ENCODE results near the gene ZNF786. TPM values are rescaled to one million over a fixed set of nuclear protein-coding genes. Genes with fewer than 3 reads are reported as not detected.
"Not testable (repeated sequence)": the region's sequence is repeated elsewhere in the genome, so short reads cannot be mapped to it uniquely, and the experiment has no call there.

The ZNF786 gene
- total RNA-seq, 2 donors from 2014 or later = 9.3 to 12.8 TPM

DNA sequence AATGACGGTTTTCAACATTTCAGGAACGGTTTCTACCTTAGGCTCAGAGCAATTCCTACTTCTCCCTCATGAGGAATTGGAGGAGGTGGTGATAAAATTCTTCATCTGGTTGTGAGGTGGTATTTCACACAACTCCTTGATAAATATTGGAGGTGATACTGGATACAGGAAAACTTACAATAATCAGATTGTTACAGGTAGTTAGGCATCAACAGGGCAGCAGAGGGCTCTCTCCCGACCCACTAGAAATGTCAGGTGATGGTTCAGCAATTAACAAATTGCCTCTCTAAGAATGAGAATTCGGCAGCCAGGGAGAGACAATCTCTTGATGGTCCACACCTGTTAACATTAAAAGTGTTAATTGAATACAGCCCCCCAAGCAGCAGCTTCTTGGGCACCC is 22.6 kb downstream of the ZNF786 start:
- no peak overlapping the region for H3K4me3 ChIP-seq
- no peaks in the 10 kb centered on the region for H3K4me1 ChIP-seq (replicated peaks)
- no peaks in the 10 kb centered on the region for H3K27me3 ChIP-seq (replicated peaks; ENCODE audit: insufficient read depth)
- no peak overlapping the region for H3K27ac ChIP-seq
- TF ChIP-seq POLR2A (IDR thresholded peaks at IDR 0.05) = no peak
- no peak for DNase-seq (ENCODE audit: low spot score)
- intact Hi-C loops (cut with DNase I) = loop anchor here (5.0 kb wide), 2 partner anchors 41 to 61 kb away; partner anchors contain the start of gene PDIA4
- no peaks in the 10 kb centered on the region for H3K36me3 ChIP-seq
- 60% methylated on average over 4 of the region's 4 CpGs for WGBS
- H3K9me3 ChIP-seq = no peaks in the 10 kb centered on the region

DNA sequence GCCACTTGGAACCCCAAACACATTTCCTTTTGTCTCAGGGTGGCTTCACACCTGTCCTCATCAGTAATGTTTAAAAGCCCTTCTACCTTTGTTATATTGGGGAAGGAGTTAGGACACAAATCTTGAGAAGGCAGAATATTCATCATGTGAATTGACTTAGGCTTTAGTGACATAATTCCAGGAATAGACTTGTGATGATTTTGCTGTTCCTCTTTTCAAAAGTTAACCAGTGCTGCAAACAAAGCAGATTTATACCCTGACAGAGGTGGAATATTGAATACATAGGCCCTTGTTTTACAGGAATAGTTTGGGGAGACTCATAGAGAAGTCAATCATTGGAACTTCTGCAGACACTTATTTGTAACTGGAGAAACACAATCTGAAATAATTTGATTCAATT is 27.0 kb downstream of the ZNF786 start:
- intact Hi-C loops (cut with DNase I) = no loop called here
- no peaks in the 10 kb centered on the region for H3K27me3 ChIP-seq (replicated peaks; ENCODE audit: insufficient read depth)
- no peaks in the 10 kb centered on the region for H3K36me3 ChIP-seq
- H3K9me3 ChIP-seq = no peaks in the 10 kb centered on the region
- TF ChIP-seq POLR2A (IDR thresholded peaks at IDR 0.05) (no peak), POLR2AphosphoS5 (IDR thresholded peaks at IDR 0.05) (no peak)
- TF ChIP-seq, protein P1, sequence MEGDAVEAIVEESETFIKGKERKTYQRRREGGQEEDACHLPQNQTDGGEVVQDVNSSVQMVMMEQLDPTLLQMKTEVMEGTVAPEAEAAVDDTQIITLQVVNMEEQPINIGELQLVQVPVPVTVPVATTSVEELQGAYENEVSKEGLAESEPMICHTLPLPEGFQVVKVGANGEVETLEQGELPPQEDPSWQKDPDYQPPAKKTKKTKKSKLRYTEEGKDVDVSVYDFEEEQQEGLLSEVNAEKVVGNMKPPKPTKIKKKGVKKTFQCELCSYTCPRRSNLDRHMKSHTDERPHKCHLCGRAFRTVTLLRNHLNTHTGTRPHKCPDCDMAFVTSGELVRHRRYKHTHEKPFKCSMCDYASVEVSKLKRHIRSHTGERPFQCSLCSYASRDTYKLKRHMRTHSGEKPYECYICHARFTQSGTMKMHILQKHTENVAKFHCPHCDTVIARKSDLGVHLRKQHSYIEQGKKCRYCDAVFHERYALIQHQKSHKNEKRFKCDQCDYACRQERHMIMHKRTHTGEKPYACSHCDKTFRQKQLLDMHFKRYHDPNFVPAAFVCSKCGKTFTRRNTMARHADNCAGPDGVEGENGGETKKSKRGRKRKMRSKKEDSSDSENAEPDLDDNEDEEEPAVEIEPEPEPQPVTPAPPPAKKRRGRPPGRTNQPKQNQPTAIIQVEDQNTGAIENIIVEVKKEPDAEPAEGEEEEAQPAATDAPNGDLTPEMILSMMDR (IDR thresholded peaks at IDR 0.05) = no peak
- H3K4me1 ChIP-seq (replicated peaks) = no peaks in the 10 kb centered on the region
- H3K27ac ChIP-seq = no peak overlapping the region
- DNase-seq (ENCODE audit: low spot score) = no peak
- H3K4me3 ChIP-seq = no peak overlapping the region

DNA sequence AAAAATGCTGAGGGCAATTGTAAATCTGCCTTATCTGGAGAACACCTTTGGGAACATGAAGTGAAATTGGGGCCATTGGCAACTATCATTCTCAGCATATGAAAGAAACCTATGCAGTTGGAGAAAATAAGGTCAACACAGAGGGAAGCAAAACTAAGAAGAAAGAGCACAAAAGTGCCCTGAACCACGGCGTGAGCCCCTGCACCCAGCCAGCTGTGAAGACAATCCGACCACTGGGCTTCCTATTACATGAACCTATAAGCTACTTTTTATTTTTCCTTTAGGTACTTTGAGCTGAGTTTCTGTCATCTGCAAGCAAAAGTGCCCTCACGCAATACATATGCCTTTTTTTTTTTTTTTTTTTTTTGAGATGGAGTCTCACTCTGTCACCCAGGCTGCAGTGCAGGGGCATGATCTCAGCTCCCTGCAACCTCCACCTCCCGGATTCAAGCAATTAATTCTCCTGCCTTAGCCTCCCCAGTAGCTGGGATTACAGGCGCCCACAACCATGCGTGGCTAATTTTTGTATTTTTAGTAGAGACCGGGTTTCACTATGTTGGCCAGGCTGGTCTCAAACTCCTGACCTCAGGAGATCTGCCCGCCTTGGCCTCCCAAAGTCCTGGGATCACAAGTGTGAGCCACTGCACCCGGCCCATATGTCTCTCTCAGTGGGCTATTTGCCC is 28.2 kb downstream of the ZNF786 start:
- intact Hi-C loops (cut with DNase I) = not testable (repeated sequence)
- WGBS = 88% methylated on average over 10 of the region's 10 CpGs

DNA sequence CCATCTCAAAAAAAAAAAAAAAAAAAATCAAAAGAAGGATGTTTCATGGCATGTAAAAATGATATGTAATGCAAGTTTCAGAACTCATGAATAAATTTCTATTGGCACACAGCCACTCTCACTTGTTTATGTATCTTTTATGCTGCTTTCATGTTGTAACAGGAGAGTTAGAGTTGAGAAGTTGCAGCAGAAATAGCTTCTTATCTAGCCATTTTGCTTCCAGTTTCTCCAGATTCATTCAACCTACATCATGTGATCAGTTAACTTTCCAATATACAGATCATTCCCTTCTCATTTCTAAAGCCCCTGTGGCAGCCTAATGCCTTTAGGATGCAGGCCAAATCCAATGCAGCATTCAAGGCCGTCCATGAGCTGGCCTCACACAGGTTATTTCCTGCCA is 30.4 kb downstream of the ZNF786 start:
- H3K9me3 ChIP-seq = no peaks in the 10 kb centered on the region
- H3K4me1 ChIP-seq (replicated peaks) = no peaks in the 10 kb centered on the region
- no peak overlapping the region for H3K27ac ChIP-seq
- TF ChIP-seq POLR2A (IDR thresholded peaks at IDR 0.05) (no peak), POLR2AphosphoS5 (IDR thresholded peaks at IDR 0.05) (no peak)
- TF ChIP-seq, protein P1 (IDR thresholded peaks at IDR 0.05) = no peak
- intact Hi-C loops (cut with DNase I) = no loop called here
- DNase-seq (ENCODE audit: low spot score) = no peak
- 26% methylated on average over 1 of the region's 1 CpG for WGBS
- H3K4me3 ChIP-seq = no peak overlapping the region
- H3K27me3 ChIP-seq (replicated peaks; ENCODE audit: insufficient read depth) = no peaks in the 10 kb centered on the region
- no peaks in the 10 kb centered on the region for H3K36me3 ChIP-seq

More for the DNA sequence above, 28.2 kb downstream of the ZNF786 start:
- not testable (repeated sequence) for H3K9me3 ChIP-seq; DNase-seq (ENCODE audit: low spot score); H3K4me1 ChIP-seq (replicated peaks); H3K4me3 ChIP-seq; H3K27ac ChIP-seq; H3K27me3 ChIP-seq (replicated peaks; ENCODE audit: insufficient read depth); H3K36me3 ChIP-seq

DNA sequence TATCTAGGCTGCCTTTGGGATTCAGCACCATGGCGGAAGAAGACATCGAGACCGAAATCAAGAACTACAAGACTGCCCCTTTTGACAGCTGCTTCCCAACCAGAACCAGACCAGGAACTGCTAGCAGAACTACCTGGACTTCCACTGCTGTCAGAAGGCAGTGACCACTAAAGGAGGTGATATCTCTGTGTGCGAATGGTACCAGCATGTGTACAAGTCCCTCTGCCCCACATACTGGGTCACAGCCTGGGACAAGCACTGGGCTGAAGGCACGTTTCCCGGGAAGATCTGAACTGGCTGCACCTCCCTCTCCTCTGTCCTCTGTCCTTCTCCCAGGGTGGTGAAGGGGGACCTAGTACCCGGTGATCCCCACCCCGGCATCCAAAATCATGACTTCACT is 36.6 kb downstream of the ZNF786 start:
- H3K4me3 ChIP-seq = no peak overlapping the region
- WGBS = 87% methylated on average over 8 of the region's 8 CpGs

More for the DNA sequence above, 36.6 kb downstream of the ZNF786 start:
- no peaks in the 10 kb centered on the region for H3K36me3 ChIP-seq
- intact Hi-C loops (cut with DNase I) = no loop called here
- no peak overlapping the region for H3K27ac ChIP-seq
- H3K4me1 ChIP-seq (replicated peaks) = no peaks in the 10 kb centered on the region
- DNase-seq (ENCODE audit: low spot score) = no peak
- no peaks in the 10 kb centered on the region for H3K27me3 ChIP-seq (replicated peaks; ENCODE audit: insufficient read depth)
- TF ChIP-seq POLR2AphosphoS5 (IDR thresholded peaks at IDR 0.05) (no peak), POLR2A (IDR thresholded peaks at IDR 0.05) (no peak)
- TF ChIP-seq, protein P1 (IDR thresholded peaks at IDR 0.05) = no peak
- H3K9me3 ChIP-seq = no peaks in the 10 kb centered on the region

Measured in prostate gland (tissue), 2 donors.